BJ (cell line): ENCODE data around the gene HTRA2. TPM values are rescaled to one million over a fixed set of nuclear protein-coding genes. Genes with fewer than 3 reads are reported as not detected.

Source experiments
- CTCF ChIA-PET: fragments of 350-600 bp; formaldehyde crosslinking; extraction: SDS; loops from one replicate; lab custom pipeline; 2021; ENCODE audit warnings: antibody characterized with exemption, inconsistent platforms; lab: Yijun Ruan, JAX
- POLR2A ChIA-PET: fragments of 300-600 bp; sonication (Branson Sonifier 250); formaldehyde crosslinking; extraction: SDS; loops from one replicate; lab custom pipeline; 2021; ENCODE audit warnings: antibody characterized with exemption; lab: Charles Lee
- DNase-seq: peaks from one replicate; pipeline ENCODE4 v3.0.0-alpha.2; 2011; ENCODE audit warnings: low read depth
- H3K27me3 ChIP-seq: 2 replicates; pipeline ENCODE4 v1.6.0; 2011; ENCODE audit warnings: low read length; ENCODE audit not compliant: control insufficient read depth, insufficient read depth
- H3K36me3 ChIP-seq: 2 replicates; pipeline ENCODE4 v1.5.1; 2011; ENCODE audit warnings: low read length; ENCODE audit not compliant: control insufficient read depth, insufficient read depth
- H3K4me3 ChIP-seq: 2 replicates; pipeline ENCODE4 v1.5.1; 2011; ENCODE audit warnings: low read depth, mild to moderate bottlenecking, control low read depth, low read length
- CTCF ChIP-seq: IDR thresholded peaks from 2 replicates; pipeline ENCODE4 v1.5.1; 2011; ENCODE audit warnings: low read depth, mild to moderate bottlenecking, control low read depth, inconsistent platforms, low read length, moderate library complexity; ENCODE audit not compliant: insufficient read depth
- polyA plus RNA-seq: library from polyadenylated mRNA; depleted of rRNA; stranded (reverse); fragments of >200 nt; gene quantifications from 2 replicates; pipeline ENCODE4 v1.2.3, GENCODE V29; 2011

HTRA2 gene
- polyA plus RNA-seq, 1 experiment = 36.1 TPM

DNA sequence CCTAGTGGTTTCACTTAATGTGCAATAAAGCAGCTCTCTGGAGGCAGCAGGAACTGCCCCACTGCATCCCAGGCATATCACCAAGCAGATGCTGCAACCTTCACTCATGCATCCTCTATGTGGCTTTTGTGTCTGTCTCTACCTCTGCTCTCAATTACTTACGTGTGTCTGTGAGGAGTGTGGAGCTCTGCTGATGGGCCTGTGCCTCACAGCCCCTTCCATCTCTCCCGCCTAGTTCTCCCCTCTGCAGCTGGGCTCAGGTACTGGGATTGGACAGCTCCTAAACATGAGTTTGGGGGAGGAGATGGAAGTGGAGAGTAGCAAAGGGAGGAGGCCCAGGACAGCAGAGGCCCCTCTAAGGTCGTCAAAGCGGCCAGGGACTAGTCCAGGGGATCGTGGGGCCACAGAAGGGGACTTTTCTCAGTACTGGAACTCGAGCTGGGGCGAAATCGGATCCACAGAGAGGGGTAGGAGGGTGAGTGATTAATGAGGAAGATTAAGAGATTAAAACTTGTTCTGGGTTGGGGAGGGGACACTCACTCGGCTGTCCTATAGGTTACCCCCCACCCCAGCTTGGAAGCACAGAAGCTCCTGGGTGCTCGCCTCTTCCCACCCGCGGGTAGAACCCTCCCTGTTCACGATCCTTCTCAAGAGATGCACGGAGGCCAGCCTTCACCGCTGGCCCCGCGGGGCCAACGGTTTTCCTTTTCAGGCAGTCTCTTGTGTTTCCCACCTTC, 28.2 kb upstream of the HTRA2 start:
- no peak overlapping the region for H3K4me3 ChIP-seq
- POLR2A ChIA-PET = interaction anchor here (0.6 kb wide), 1 partner anchor 33 kb away, joined by 12 read pairs; no protein-coding TSS in a partner anchor
- CTCF ChIA-PET = interaction anchor here (1.1 to 2.9 kb wide), 2 partner anchors 18 to 19 kb away, joined by 3 to 13 read pairs; partner anchors contain the start of genes CCDC142 and TTC31
- H3K27me3 ChIP-seq = peaks cover 11% of the 10 kb centered on the region
- peaks cover 11% of the 10 kb centered on the region for H3K36me3 ChIP-seq
- TF ChIP-seq CTCF = no peak
- DNase-seq = no peak

DNA sequence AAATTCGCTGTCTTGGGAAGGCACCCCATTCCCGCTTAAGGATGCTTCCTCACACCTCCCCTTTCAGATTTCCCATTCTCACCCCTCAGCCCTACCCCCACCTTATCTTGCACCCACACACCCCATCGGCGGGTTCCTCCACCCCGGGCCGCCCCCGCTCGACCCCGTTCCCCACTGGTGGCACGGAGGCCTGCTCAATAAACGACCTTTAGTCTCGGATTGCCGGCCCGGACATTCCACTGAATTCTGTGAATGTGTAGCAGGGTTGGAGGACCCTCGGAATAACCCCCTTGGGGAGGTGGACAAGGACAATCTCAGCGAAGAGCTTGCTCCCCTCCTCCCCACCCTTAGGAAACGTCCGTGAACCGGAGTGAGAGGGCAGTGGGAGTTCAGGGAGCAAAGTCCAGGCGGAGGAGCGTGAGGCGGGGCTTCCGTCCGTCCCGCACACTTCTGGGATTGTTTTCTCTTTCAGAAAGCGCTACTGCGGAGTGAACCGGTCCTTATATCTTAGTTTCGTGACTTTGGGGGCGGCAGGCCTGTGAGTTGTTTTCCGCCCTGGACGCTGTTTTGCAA, 27.5 kb upstream of the HTRA2 start:
- CTCF ChIA-PET = interaction anchor here (1.1 kb wide), 1 partner anchor 19 kb away, joined by 3 read pairs; the partner anchor contains the start of genes CCDC142 and TTC31
- DNase-seq = no peak

GRCh38 chr2:74502720-74503505, 26.8 kb upstream of the HTRA2 start:
- DNase-seq = no peak
- ChIA-PET CTCF (interaction anchor here (0.8 to 2.5 kb wide), 6 partner anchors 20 to 168 kb away, joined by 3 to 14 read pairs (median 4); partner anchors contain the start of genes AUP1, CCDC142, HTRA2 and TTC31), POLR2A (interaction anchor here (0.6 kb wide), 1 partner anchor 64 kb away, joined by 3 read pairs; no protein-coding TSS in a partner anchor)
- peaks cover 11% of the 10 kb centered on the region for H3K27me3 ChIP-seq
- peak overlapping the region; percentile 43 for H3K4me3 ChIP-seq
- peaks cover 11% of the 10 kb centered on the region for H3K36me3 ChIP-seq
- TF ChIP-seq CTCF = peak; percentile 39

More for the DNA sequence above, 27.5 kb upstream of the HTRA2 start:
- Histone ChIP-seq H3K4me3 (peak overlapping the region; percentile 43), H3K36me3 (peaks cover 11% of the 10 kb centered on the region), H3K27me3 (peaks cover 11% of the 10 kb centered on the region)
- no peak for TF ChIP-seq CTCF
- POLR2A ChIA-PET = no interaction called here

DNA sequence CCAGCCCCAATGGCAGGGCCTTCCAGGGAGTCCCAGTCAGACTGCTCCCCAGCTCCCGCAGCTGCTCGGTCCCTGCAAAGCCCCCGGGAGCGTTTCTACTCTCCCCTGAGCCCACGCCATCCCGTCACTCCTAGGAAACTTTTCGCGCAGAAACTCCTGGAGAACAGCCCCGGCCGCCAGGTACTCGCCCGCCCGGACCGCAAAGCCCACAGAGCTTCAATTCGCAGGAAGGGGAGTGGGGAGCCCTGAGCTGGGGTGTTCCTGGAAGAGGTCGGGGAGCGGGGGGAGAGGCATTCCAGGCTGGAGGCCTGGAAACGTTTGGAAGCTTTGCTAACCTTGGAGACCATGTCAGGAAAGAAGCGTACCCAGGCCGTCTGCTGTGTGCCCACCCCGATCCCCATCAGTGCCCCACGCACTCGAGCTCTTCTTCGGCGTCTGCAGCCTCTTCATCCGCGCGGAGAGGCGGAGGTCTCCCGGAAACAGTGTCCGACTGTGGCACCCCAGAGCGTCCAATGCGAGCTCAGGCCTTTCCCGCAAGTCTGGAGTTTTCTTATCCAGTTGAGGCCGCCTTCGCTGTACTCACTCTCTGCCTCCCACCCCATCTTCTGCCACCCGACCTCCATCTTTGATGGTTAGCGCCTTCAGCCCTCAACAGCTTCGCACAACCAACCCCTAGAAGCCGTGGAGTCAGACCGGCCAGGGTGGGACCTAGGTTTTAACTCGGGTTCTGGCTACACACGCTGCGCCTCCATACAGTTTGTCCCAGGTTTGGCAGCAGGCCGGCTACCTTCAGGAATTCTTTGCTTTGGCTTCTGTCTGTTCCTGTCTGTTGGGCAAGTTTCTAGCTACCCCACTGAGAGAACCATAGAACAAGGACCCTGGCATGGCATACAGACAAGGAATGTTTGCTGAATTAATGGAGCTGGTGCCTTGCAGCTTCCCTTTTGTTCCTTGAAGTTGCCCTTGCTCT, 25.9 kb upstream of the HTRA2 start:
- ChIA-PET POLR2A (interaction anchor here (0.5 to 0.6 kb wide), 3 partner anchors 7 to 63 kb away, joined by 3 to 4 read pairs (median 4); partner anchors contain the start of genes AUP1 and HTRA2), CTCF (interaction anchor here (0.8 to 2.5 kb wide), 5 partner anchors 21 to 169 kb away, joined by 3 to 14 read pairs (median 5); partner anchors contain the start of genes AUP1, CCDC142, HTRA2 and TTC31)
- Histone ChIP-seq H3K4me3 (peak overlapping the region; percentile 43), H3K27me3 (peaks cover 9% of the 10 kb centered on the region), H3K36me3 (peaks cover 11% of the 10 kb centered on the region)
- no peak for TF ChIP-seq CTCF
- no peak for DNase-seq
